BLaER1 (cell line): ENCODE data around the gene STARD3.

Experiments
- H3K27ac ChIP-seq: shearing (Covaris generic); formaldehyde crosslinking; 2 replicates; pipeline ENCODE4 v1.8.1; 2022
- H3K27me3 ChIP-seq: shearing (Covaris generic); formaldehyde crosslinking; 2 replicates; pipeline ENCODE4 v1.8.1; 2022
- H3K36me3 ChIP-seq: shearing (Covaris generic); formaldehyde crosslinking; 2 replicates; pipeline ENCODE4 v1.8.1; 2022
- H3K4me1 ChIP-seq: shearing (Covaris generic); formaldehyde crosslinking; 2 replicates; pipeline ENCODE4 v1.8.1; 2022
- H3K4me2 ChIP-seq: shearing (Covaris generic); formaldehyde crosslinking; 2 replicates; pipeline ENCODE4 v1.8.1; 2022
- H3K4me3 ChIP-seq: shearing (Covaris generic); formaldehyde crosslinking; 2 replicates; pipeline ENCODE4 v1.8.1; 2022
- H3K9ac ChIP-seq: shearing (Covaris generic); formaldehyde crosslinking; 2 replicates; pipeline ENCODE4 v1.8.1; 2022
- H3K9me3 ChIP-seq: shearing (Covaris generic); formaldehyde crosslinking; 2 replicates; pipeline ENCODE4 v1.8.1; 2022
- H4K20me1 ChIP-seq: shearing (Covaris generic); formaldehyde crosslinking; 2 replicates; pipeline ENCODE4 v1.8.1; 2022
- Cebpa-rat ChIP-seq: shearing (Covaris generic); IDR thresholded peaks from 2 replicates; pipeline ENCODE4 v1.8.1; 2022

Gene STARD3

GRCh38 chr17:39638317-39638716, 1.4 kb downstream of the STARD3 start:
- peaks cover 86% of the 10 kb centered on the region for H3K4me1 ChIP-seq
- peak overlapping the region; percentile 94 for H3K4me2 ChIP-seq
- peak overlapping the region; percentile 94; the same call in 1 of the 2 replicates for H3K27ac ChIP-seq
- H3K36me3 ChIP-seq: peaks cover 16% of the 10 kb centered on the region; the same call in 1 of the 2 replicates
- peak overlapping the region; percentile 85 for H3K4me3 ChIP-seq
- H3K9me3 ChIP-seq: no peaks in the 10 kb centered on the region
- TF ChIP-seq Cebpa-rat: no peak
- H4K20me1 ChIP-seq: peaks cover 55% of the 10 kb centered on the region
- no peaks in the 10 kb centered on the region for H3K27me3 ChIP-seq
- H3K9ac ChIP-seq: peak overlapping the region; percentile 89; the same call in 1 of the 2 replicates

DNA sequence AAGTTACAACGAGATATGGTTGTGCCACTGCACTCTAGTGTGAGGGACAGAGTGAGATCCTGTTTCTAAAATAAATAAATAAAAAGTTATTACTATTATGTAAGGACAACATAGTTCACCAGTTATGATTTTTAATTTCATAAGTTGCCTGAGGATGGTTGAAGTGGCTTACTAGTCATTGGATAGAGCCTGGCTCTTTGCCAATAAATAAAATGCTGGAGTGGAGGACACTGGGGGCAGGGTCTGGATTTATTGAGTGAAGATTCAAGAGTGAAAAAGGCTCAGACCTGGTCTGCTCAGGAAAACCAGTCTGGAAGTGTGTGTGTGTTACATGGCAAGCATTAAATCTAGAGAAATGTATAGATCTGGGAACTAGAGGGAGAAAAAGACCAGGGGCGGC, 2.1 kb downstream of the STARD3 start:
- no peak overlapping the region for H3K27ac ChIP-seq
- no peaks in the 10 kb centered on the region for H3K9me3 ChIP-seq
- peaks cover 20% of the 10 kb centered on the region; the same call in 1 of the 2 replicates for H3K36me3 ChIP-seq
- TF ChIP-seq Cebpa-rat: no peak
- peaks cover 63% of the 10 kb centered on the region for H4K20me1 ChIP-seq
- H3K4me2 ChIP-seq: peak overlapping the region; percentile 94
- no peaks in the 10 kb centered on the region for H3K27me3 ChIP-seq
- no peak overlapping the region for H3K9ac ChIP-seq
- peaks cover 92% of the 10 kb centered on the region for H3K4me1 ChIP-seq
- no peak overlapping the region for H3K4me3 ChIP-seq

GRCh38 chr17:39639566-39640458, 2.9 kb downstream of the STARD3 start:
- Histone ChIP-seq H3K27me3 (no peaks in the 10 kb centered on the region), H3K4me2 (peak overlapping the region; percentile 42), H3K36me3 (peaks cover 23% of the 10 kb centered on the region), H3K4me3 (no peak overlapping the region), H3K4me1 (peaks cover 85% of the 10 kb centered on the region), H4K20me1 (peaks cover 70% of the 10 kb centered on the region), H3K9ac (no peak overlapping the region), H3K27ac (no peak overlapping the region), H3K9me3 (no peaks in the 10 kb centered on the region)
- no peak for TF ChIP-seq Cebpa-rat

GRCh38 chr17:39640591-39641031, 3.7 kb downstream of the STARD3 start:
- peaks cover 78% of the 10 kb centered on the region for H4K20me1 ChIP-seq
- no peak overlapping the region for H3K27ac ChIP-seq
- H3K9ac ChIP-seq: 0 out of 2 replicates have a peak overlapping the region, but pooled peaks have one; percentile 25
- H3K4me2 ChIP-seq: peak overlapping the region; percentile 32
- H3K4me1 ChIP-seq: peaks cover 77% of the 10 kb centered on the region
- no peak overlapping the region for H3K4me3 ChIP-seq
- H3K27me3 ChIP-seq: no peaks in the 10 kb centered on the region
- TF ChIP-seq Cebpa-rat: no peak
- no peaks in the 10 kb centered on the region for H3K9me3 ChIP-seq
- peaks cover 29% of the 10 kb centered on the region for H3K36me3 ChIP-seq

GRCh38 chr17:39641097-39641496, 4.2 kb downstream of the STARD3 start:
- Histone ChIP-seq H3K36me3 (peaks cover 30% of the 10 kb centered on the region), H3K27me3 (no peaks in the 10 kb centered on the region), H3K9me3 (no peaks in the 10 kb centered on the region), H3K4me3 (no peak overlapping the region), H3K4me1 (peaks cover 72% of the 10 kb centered on the region), H4K20me1 (peaks cover 83% of the 10 kb centered on the region), H3K4me2 (peak overlapping the region; percentile 32), H3K9ac (no peak overlapping the region), H3K27ac (no peak overlapping the region)
- no peak for TF ChIP-seq Cebpa-rat

DNA sequence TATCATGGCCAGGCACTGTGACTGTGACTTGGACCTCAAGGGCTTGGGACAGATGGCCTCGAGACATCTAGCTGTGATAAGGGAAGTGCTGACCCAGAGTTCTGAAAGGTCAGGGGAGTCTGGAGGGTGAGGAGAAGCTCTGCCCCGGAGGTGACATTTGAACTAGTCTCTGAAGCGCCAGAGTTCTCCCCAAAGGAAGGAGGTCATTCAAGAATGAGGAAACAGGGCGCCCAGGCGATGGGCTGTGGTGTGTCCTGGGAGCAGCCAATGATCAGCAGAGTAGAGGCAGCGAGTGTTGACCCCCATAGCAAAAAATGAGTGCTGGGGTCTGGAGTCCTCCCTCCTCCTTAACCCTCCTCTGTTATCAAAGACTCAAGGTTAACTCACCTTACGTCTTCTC, 4.9 kb downstream of the STARD3 start:
- Histone ChIP-seq H4K20me1 (peaks cover 91% of the 10 kb centered on the region), H3K36me3 (peaks cover 35% of the 10 kb centered on the region), H3K27ac (no peak overlapping the region), H3K4me1 (peaks cover 65% of the 10 kb centered on the region), H3K4me3 (no peak overlapping the region), H3K4me2 (0 out of 2 replicates have a peak overlapping the region, but pooled peaks have one; percentile 2), H3K9me3 (no peaks in the 10 kb centered on the region), H3K27me3 (no peaks in the 10 kb centered on the region), H3K9ac (no peak overlapping the region)
- no peak for TF ChIP-seq Cebpa-rat

DNA sequence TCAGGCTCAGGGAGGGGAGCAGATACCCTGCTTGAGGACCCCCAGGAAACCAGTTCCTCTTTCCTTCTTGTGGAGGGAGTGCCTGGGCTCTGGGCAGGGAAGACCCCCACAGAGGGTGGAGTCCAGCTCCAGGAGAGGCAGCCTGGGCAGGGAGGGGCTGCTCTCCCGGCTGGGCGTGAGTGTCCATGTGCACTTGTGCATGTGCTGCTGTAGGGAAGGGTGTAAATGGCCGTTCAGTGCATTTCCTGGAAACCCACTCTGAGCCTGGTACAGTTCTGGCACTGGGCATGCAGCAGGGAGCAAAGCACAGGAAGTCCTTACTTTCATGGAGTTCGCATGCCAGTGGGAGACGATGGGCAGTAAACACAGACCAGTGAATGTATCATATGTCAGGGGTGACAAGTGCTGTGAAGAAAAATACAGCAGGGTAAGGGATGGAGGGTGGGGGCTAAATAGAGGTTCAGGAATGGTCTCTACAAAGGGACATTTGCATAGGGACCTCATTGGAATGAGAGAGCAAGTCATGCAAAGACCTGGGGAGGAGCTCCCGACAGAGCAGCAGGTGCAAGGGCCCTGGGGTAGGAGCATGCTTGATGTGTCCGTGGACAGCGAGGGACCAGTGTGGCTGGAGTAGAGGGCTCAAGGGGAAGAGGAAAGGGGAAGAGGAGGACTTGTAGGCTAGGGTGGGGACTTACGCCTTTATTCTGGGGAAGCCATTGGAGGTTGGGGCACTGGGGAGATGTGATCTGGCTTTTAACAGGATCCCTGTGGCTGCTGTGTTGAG, 5.5 kb downstream of the STARD3 start:
- no peaks in the 10 kb centered on the region for H3K27me3 ChIP-seq
- H3K27ac ChIP-seq: no peak overlapping the region
- TF ChIP-seq Cebpa-rat: no peak
- 0 out of 2 replicates have a peak overlapping the region, but pooled peaks have one; percentile 2 for H3K4me2 ChIP-seq
- no peaks in the 10 kb centered on the region for H3K9me3 ChIP-seq
- peaks cover 96% of the 10 kb centered on the region for H4K20me1 ChIP-seq
- H3K9ac ChIP-seq: no peak overlapping the region
- peaks cover 64% of the 10 kb centered on the region for H3K4me1 ChIP-seq
- H3K4me3 ChIP-seq: no peak overlapping the region
- H3K36me3 ChIP-seq: peaks cover 35% of the 10 kb centered on the region

GRCh38 chr17:39643271-39643670, 6.3 kb downstream of the STARD3 start:
- H3K4me1 ChIP-seq: peaks cover 57% of the 10 kb centered on the region
- no peaks in the 10 kb centered on the region for H3K9me3 ChIP-seq
- no peaks in the 10 kb centered on the region for H3K27me3 ChIP-seq
- peaks cover 94% of the 10 kb centered on the region for H4K20me1 ChIP-seq
- no peak overlapping the region for H3K9ac ChIP-seq
- TF ChIP-seq Cebpa-rat: no peak
- peaks cover 35% of the 10 kb centered on the region for H3K36me3 ChIP-seq
- no peak overlapping the region for H3K27ac ChIP-seq
- H3K4me3 ChIP-seq: no peak overlapping the region
- H3K4me2 ChIP-seq: no peak overlapping the region

- Histone ChIP-seq H3K27ac (no peak overlapping the region), H3K4me3 (no peak overlapping the region), H3K4me1 (peaks cover 41% of the 10 kb centered on the region), H3K4me2 (no peak overlapping the region), H3K36me3 (peaks cover 31% of the 10 kb centered on the region), H3K27me3 (no peaks in the 10 kb centered on the region), H3K9ac (no peak overlapping the region), H4K20me1 (peaks cover 98% of the 10 kb centered on the region), H3K9me3 (no peaks in the 10 kb centered on the region)
- no peak for TF ChIP-seq Cebpa-rat
Observed at GRCh38 chr17:39647256-39647655, 10.3 kb downstream of the STARD3 start.
